H1 (cell line): Measurements from ENCODE around the gene CPPED1. TPM values are rescaled to one million over a fixed set of nuclear protein-coding genes. Genes with fewer than 3 reads are reported as not detected.

Source experiments
- CTCF ChIP-seq, 3 experiments: IDR thresholded peaks; 1 replicate in 2 of 3; 2 replicates in 1 of 3; pipeline versions ENCODE4 v1.5.1 to v1.6.1; 2011; ENCODE audit warnings: low read length in 3 of 3, mild to moderate bottlenecking in 3 of 3, inconsistent platforms in 2 of 3, low read depth in 1 of 3, moderate library complexity in 1 of 3; ENCODE audit not compliant: insufficient read depth in 1 of 3; ENCODE audit errors: control extremely low read depth in 1 of 3
- polyA plus RNA-seq, 7 experiments: library from polyadenylated mRNA; depleted of rRNA in 3 of 7; stranded (reverse) in 5 of 7; unstranded in 2 of 7; fragments of >200 nt in 5 of 7; fragments of 200-250 nt in 2 of 7; gene quantifications; 1 replicate in 5 of 7; 2 replicates in 1 of 7; 4 replicates in 1 of 7; pipeline versions ENCODE4 v1.2.1 to v1.2.3, GENCODE V29; 2011 to 2013; ENCODE audit warnings: missing spikeins in 2 of 7, mixed read lengths in 2 of 7
- total RNA-seq: library from RNA; stranded (reverse); fragmentation: NEBNext Ultra II Directional; extraction: Animal tissue kit (Norgen Biotek cat#: 25700); gene quantifications from 2 replicates; pipeline ENCODE4 v1.2.1, GENCODE V29; 2021

Gene CPPED1
- total and polyA plus RNA-seq, 2 of the 8 experiments (the other 6 are each of a cell fraction or from before 2014, with no cell fraction given), result 3.5 to 11.2 TPM

- TF ChIP-seq CTCF (IDR thresholded peaks at IDR 0.05; ENCODE audit: control extremely low read depth in 1 of 3, insufficient read depth in 1 of 3, low read depth in 1 of 3, low read length in 3 of 3), result no peak
- TF ChIP-seq, all 59 proteins: peak for 0
Observed at GRCh38 chr16:12612598-12613101, 191.0 kb downstream of the CPPED1 start (continued).
